CD4-positive, alpha-beta memory T cell (primary cell): ENCODE measurements around the gene OXLD1. TPM values are rescaled to one million over a fixed set of nuclear protein-coding genes. Genes with fewer than 3 reads are reported as not detected.

ENCODE experiments used
- CTCF ChIA-PET: fragments of 350-600 bp; sonication (Branson Sonifier 250); formaldehyde crosslinking; loops from one replicate; lab custom pipeline; 2021; ENCODE audit warnings: inconsistent platforms; ENCODE audit not compliant: partially characterized antibody; lab: Charles Lee
- POLR2A ChIA-PET: fragments of 350-600 bp; sonication (Branson Sonifier 250); formaldehyde crosslinking; loops from one replicate; lab custom pipeline; 2021; ENCODE audit not compliant: partially characterized antibody; lab: Charles Lee
- DNase-seq, 5 donors: peaks; one replicate each; pipeline versions ENCODE4 v3.0.0 to v3.0.0-alpha.2; 2020 to 2022; ENCODE audit warnings: mixed read lengths in 1 of 5
- H3K27ac ChIP-seq: one replicate; pipeline ENCODE4 v1.7.0; 2013; ENCODE audit warnings: low read depth, low read length
- H3K27me3 ChIP-seq: 2 replicates; pipeline ENCODE4 v1.7.0; 2013; ENCODE audit warnings: mild to moderate bottlenecking, low read length, moderate library complexity; ENCODE audit not compliant: insufficient read depth
- H3K36me3 ChIP-seq: 2 replicates; pipeline ENCODE4 v1.7.0; 2013; ENCODE audit warnings: mild to moderate bottlenecking, low read length, moderate library complexity; ENCODE audit not compliant: insufficient read depth
- H3K4me1 ChIP-seq: 2 replicates; pipeline ENCODE4 v1.7.0; 2013; ENCODE audit warnings: mild to moderate bottlenecking, low read length, moderate library complexity; ENCODE audit not compliant: insufficient read depth
- H3K4me3 ChIP-seq, 2 donors: one replicate each; pipeline ENCODE4 v1.7.0; 2013; ENCODE audit warnings: low read length in 2 of 2, mild to moderate bottlenecking in 1 of 2
- H3K9me3 ChIP-seq, 2 donors: one replicate each; pipeline ENCODE4 v1.7.0; 2013; ENCODE audit warnings: low read length in 2 of 2, control low read depth in 1 of 2; ENCODE audit not compliant: control insufficient read depth in 1 of 2
- H3K27ac Mint-ChIP-seq, 7 donors: one replicate each; pipeline ENCODE4 v1.8.0; 2020 to 2021; ENCODE audit warnings: mixed read lengths in 7 of 7, mild to moderate bottlenecking in 6 of 7, inconsistent platforms in 3 of 7, moderate library complexity in 3 of 7
- H3K27me3 Mint-ChIP-seq, 2 donors: one replicate each; pipeline ENCODE4 v1.8.0; 2020 to 2021; ENCODE audit warnings: mixed read lengths in 2 of 2
- H3K36me3 Mint-ChIP-seq, 2 donors: one replicate each; pipeline ENCODE4 v1.8.0; 2020 to 2021; ENCODE audit warnings: mixed read lengths in 2 of 2, inconsistent platforms in 1 of 2, mild to moderate bottlenecking in 1 of 2
- H3K4me1 Mint-ChIP-seq, 4 donors: one replicate each; pipeline ENCODE4 v1.8.0; 2020 to 2021; ENCODE audit warnings: mixed read lengths in 4 of 4, mild to moderate bottlenecking in 1 of 4
- H3K4me3 Mint-ChIP-seq, 8 donors: one replicate each; pipeline ENCODE4 v1.8.0; 2020 to 2021; ENCODE audit warnings: mixed read lengths in 8 of 8, mild to moderate bottlenecking in 7 of 8, moderate library complexity in 6 of 8, inconsistent platforms in 3 of 8
- H3K9me3 Mint-ChIP-seq, 8 donors: one replicate each; pipeline ENCODE4 v1.8.0; 2020 to 2021; ENCODE audit warnings: mixed read lengths in 8 of 8, mild to moderate bottlenecking in 5 of 8, inconsistent platforms in 3 of 8, moderate library complexity in 1 of 8
- intact Hi-C: fragments of 100-400 bp; cut with micrococcal nuclease; formaldehyde crosslinking; loops from one replicate; pipeline ENCODE4 v1.15.1; 2023
- polyA plus RNA-seq, 2 donors: library from polyadenylated mRNA; unstranded; fragments of 300-500 nt; fragmentation: Illumina TruSeq; gene quantifications; one replicate each; pipeline ENCODE4 v1.2.3, GENCODE V29; 2021
- total RNA-seq, 2 experiments: library from RNA; stranded (reverse); gene quantifications; one replicate each; pipeline ENCODE4 v1.2.3, GENCODE V29; 2021

Gene OXLD1
- total and polyA plus RNA-seq, 4 experiments from 2014 or later: 52.5 to 83.2 (median 64.8) TPM

GRCh38 chr17:81664051-81664470 is 2.3 kb downstream of the OXLD1 start:
- Histone ChIP-seq H3K4me1 (peaks cover 60% of the 10 kb centered on the region), H3K9me3 (no peaks in the 10 kb centered on the region), H3K27ac (peak overlapping the region; percentile 16), H3K27me3 (no peaks in the 10 kb centered on the region), H3K36me3 (no peaks in the 10 kb centered on the region), H3K4me3 (no peak overlapping the region)
- Mint-ChIP-seq H3K36me3 (peaks cover 0 to 14% of the 10 kb centered on the region in 2 donors), H3K27me3 (no peaks in the 10 kb centered on the region), H3K4me3 (peak overlapping the region in 5 of 8 donors; percentile 31 to 81 (median 52)), H3K27ac (peak overlapping the region in 4 of 7 donors; percentile 47 to 88 (median 69)), H3K4me1 (peaks cover 13 to 74% (median 37%) of the 10 kb centered on the region in 4 donors), H3K9me3 (no peaks in the 10 kb centered on the region)
- ChIA-PET POLR2A (interaction anchor here (0.6 to 4.9 kb wide), 4 partner anchors 20 to 425 kb away, joined by 3 to 65 read pairs (median 4); partner anchors contain the start of genes ARL16, HGS, NDUFAF8 and TEPSIN), CTCF (interaction anchor here (0.7 kb wide), 1 partner anchor 12 kb away, joined by 3 read pairs; no protein-coding TSS in a partner anchor)
- no peak for DNase-seq
- intact Hi-C loops: no loop called here

- Histone ChIP-seq H3K4me1 (peaks cover 49% of the 10 kb centered on the region), H3K4me3 (no peak overlapping the region), H3K36me3 (no peaks in the 10 kb centered on the region), H3K27ac (no peak overlapping the region), H3K27me3 (no peaks in the 10 kb centered on the region), H3K9me3 (no peaks in the 10 kb centered on the region)
- Mint-ChIP-seq H3K27me3 (no peaks in the 10 kb centered on the region), H3K9me3 (no peaks in the 10 kb centered on the region), H3K27ac (peak overlapping the region in 3 of 7 donors; percentile 17 to 98 (median 97)), H3K4me1 (peaks cover 8 to 60% (median 24%) of the 10 kb centered on the region in 4 donors), H3K36me3 (peaks cover 0 to 5% of the 10 kb centered on the region in 2 donors), H3K4me3 (no peak overlapping the region)
- DNase-seq: no peak
- POLR2A ChIA-PET: interaction anchor here (1.2 to 4.9 kb wide), 4 partner anchors 14 to 40 kb away, joined by 4 to 65 read pairs (median 7); partner anchors contain the start of genes ARL16, HGS, NPLOC4 and TSPAN10
- intact Hi-C loops: no loop called here
- CTCF ChIA-PET: no interaction called here
Measured at GRCh38 chr17:81662002-81662401, 4.4 kb downstream of the OXLD1 start.

- Mint-ChIP-seq H3K4me1 (peaks cover 3 to 49% (median 15%) of the 10 kb centered on the region in 4 donors), H3K4me3 (no peak overlapping the region), H3K27ac (peak overlapping the region in 3 of 7 donors; percentile 29 to 57 (median 37)), H3K27me3 (no peaks in the 10 kb centered on the region), H3K9me3 (no peaks in the 10 kb centered on the region), H3K36me3 (no peaks in the 10 kb centered on the region)
- Histone ChIP-seq H3K27me3 (no peaks in the 10 kb centered on the region), H3K9me3 (no peaks in the 10 kb centered on the region), H3K4me1 (peaks cover 50% of the 10 kb centered on the region), H3K27ac (no peak overlapping the region), H3K4me3 (no peak overlapping the region), H3K36me3 (no peaks in the 10 kb centered on the region)
- intact Hi-C loops: no loop called here
- CTCF ChIA-PET: no interaction called here
- no peak for DNase-seq
- POLR2A ChIA-PET: no interaction called here
Measured at GRCh38 chr17:81660441-81660840, 6.0 kb downstream of the OXLD1 start.

GRCh38 chr17:81659038-81659437 is 7.4 kb downstream of the OXLD1 start:
- intact Hi-C loops: no loop called here
- no peak for DNase-seq
- H3K4me3 Mint-ChIP-seq: no peak overlapping the region
- no peaks in the 10 kb centered on the region for H3K36me3 ChIP-seq
- no peak overlapping the region for H3K27ac ChIP-seq
- peaks cover 3 to 36% (median 10%) of the 10 kb centered on the region in 4 donors for H3K4me1 Mint-ChIP-seq
- POLR2A ChIA-PET: no interaction called here
- peaks cover 36% of the 10 kb centered on the region for H3K4me1 ChIP-seq
- H3K9me3 Mint-ChIP-seq: no peaks in the 10 kb centered on the region
- H3K9me3 ChIP-seq: no peaks in the 10 kb centered on the region
- no peak overlapping the region for H3K27ac Mint-ChIP-seq
- no peak overlapping the region for H3K4me3 ChIP-seq
- no peaks in the 10 kb centered on the region for H3K27me3 Mint-ChIP-seq
- no peaks in the 10 kb centered on the region for H3K27me3 ChIP-seq
- H3K36me3 Mint-ChIP-seq: no peaks in the 10 kb centered on the region
- CTCF ChIA-PET: interaction anchor here (0.7 kb wide), 1 partner anchor 157 kb away, joined by 4 read pairs; no protein-coding TSS in a partner anchor

GRCh38 chr17:81656835-81657234 is 9.6 kb downstream of the OXLD1 start:
- Histone ChIP-seq H3K9me3 (no peaks in the 10 kb centered on the region), H3K27ac (no peak overlapping the region), H3K4me1 (peaks cover 22% of the 10 kb centered on the region), H3K4me3 (no peak overlapping the region), H3K36me3 (no peaks in the 10 kb centered on the region), H3K27me3 (no peaks in the 10 kb centered on the region)
- CTCF ChIA-PET: no interaction called here
- POLR2A ChIA-PET: interaction anchor here (1.1 kb wide), 1 partner anchor 10 kb away, joined by 3 read pairs; the partner anchor contains the start of genes CCDC137 and OXLD1
- no peak overlapping the region for H3K4me3 Mint-ChIP-seq
- H3K27me3 Mint-ChIP-seq: peaks cover 4 to 5% of the 10 kb centered on the region in 2 donors
- H3K27ac Mint-ChIP-seq: peak overlapping the region in 2 of 7 donors; percentile 13 to 65
- no peak for DNase-seq
- H3K4me1 Mint-ChIP-seq: peaks cover 3 to 31% (median 7%) of the 10 kb centered on the region in 4 donors
- intact Hi-C loops: no loop called here
- H3K9me3 Mint-ChIP-seq: no peaks in the 10 kb centered on the region
- no peaks in the 10 kb centered on the region for H3K36me3 Mint-ChIP-seq

GRCh38 chr17:81656118-81656743 is 10.2 kb downstream of the OXLD1 start, which contains the start of gene PDE6G:
PDE6G (minus strand) TSS chr17:81656542; CDS start chr17:81653305, 3,237 bp downstream.
- DNase-seq: no peak
- intact Hi-C loops: no loop called here
- CTCF ChIA-PET: no interaction called here
- POLR2A ChIA-PET: interaction anchor here (1.1 to 1.2 kb wide), 3 partner anchors 9 to 27 kb away, joined by 3 to 4 read pairs (median 3); partner anchors contain the start of genes ARL16, CCDC137, HGS and OXLD1
- Histone ChIP-seq H3K27me3 (no peaks in the 10 kb centered on the region), H3K27ac (no peak within 1 kb of the TSS), H3K9me3 (no peaks in the 10 kb centered on the region), H3K4me3 (no peak within 1 kb of the TSS), H3K36me3 (no peaks in the 10 kb centered on the region), H3K4me1 (peaks cover 20% of the 10 kb centered on the region)
- H3K27ac Mint-ChIP-seq: peak within 1 kb of the TSS in 3 of 7 donors; percentile 13 to 65 (median 52)
- no peaks in the 10 kb centered on the region for H3K36me3 Mint-ChIP-seq
- peaks cover 6 to 8% of the 10 kb centered on the region in 2 donors for H3K27me3 Mint-ChIP-seq
- H3K4me3 Mint-ChIP-seq: peak within 1 kb of the TSS in 2 of 8 donors; percentile 21 to 27
- peaks cover 5 to 30% (median 9%) of the 10 kb centered on the region in 4 donors for H3K4me1 Mint-ChIP-seq
- no peaks in the 10 kb centered on the region for H3K9me3 Mint-ChIP-seq
